ENCODE results near the gene RPL27A. TPM values are rescaled to one million over a fixed set of nuclear protein-coding genes. Genes with fewer than 3 reads are reported as not detected.

RPL27A gene
- polyA plus RNA-seq, 1 experiment: 988 TPM

- CTCF ChIA-PET: interaction anchor here (0.6 to 1.7 kb wide), 5 partner anchors 85 to 146 kb away, joined by 3 to 4 read pairs (median 3); no protein-coding TSS in a partner anchor
- Histone ChIP-seq H3K4me3 (ENCODE audit: low read depth, low read length) (peak overlapping the region; percentile 53), H3K36me3 (ENCODE audit: control insufficient read depth, insufficient read depth, low read length) (peaks cover 23% of the 10 kb centered on the region), H3K27me3 (ENCODE audit: control insufficient read depth, insufficient read depth, low read length) (no peaks in the 10 kb centered on the region)
- DNase-seq (ENCODE audit: low read depth): peak; percentile 78
- TF ChIP-seq, protein P1, sequence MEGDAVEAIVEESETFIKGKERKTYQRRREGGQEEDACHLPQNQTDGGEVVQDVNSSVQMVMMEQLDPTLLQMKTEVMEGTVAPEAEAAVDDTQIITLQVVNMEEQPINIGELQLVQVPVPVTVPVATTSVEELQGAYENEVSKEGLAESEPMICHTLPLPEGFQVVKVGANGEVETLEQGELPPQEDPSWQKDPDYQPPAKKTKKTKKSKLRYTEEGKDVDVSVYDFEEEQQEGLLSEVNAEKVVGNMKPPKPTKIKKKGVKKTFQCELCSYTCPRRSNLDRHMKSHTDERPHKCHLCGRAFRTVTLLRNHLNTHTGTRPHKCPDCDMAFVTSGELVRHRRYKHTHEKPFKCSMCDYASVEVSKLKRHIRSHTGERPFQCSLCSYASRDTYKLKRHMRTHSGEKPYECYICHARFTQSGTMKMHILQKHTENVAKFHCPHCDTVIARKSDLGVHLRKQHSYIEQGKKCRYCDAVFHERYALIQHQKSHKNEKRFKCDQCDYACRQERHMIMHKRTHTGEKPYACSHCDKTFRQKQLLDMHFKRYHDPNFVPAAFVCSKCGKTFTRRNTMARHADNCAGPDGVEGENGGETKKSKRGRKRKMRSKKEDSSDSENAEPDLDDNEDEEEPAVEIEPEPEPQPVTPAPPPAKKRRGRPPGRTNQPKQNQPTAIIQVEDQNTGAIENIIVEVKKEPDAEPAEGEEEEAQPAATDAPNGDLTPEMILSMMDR (IDR thresholded peaks at IDR 0.05; ENCODE audit: insufficient read depth, low read depth, low read length): 0 out of 2 replicates have a peak, but pooled peaks have one; percentile 11
- POLR2A ChIA-PET: interaction anchor here (0.6 to 1.5 kb wide), 4 partner anchors 11 to 144 kb away, joined by 3 to 5 read pairs (median 4); no protein-coding TSS in a partner anchor
Measured at GRCh38 chr11:8688414-8689362, 6.1 kb downstream of the RPL27A start.

GRCh38 chr11:8689726-8690255, 7.2 kb downstream of the RPL27A start:
- CTCF ChIA-PET: interaction anchor here (1.1 to 1.7 kb wide), 2 partner anchors 118 to 145 kb away, joined by 3 read pairs; no protein-coding TSS in a partner anchor
- TF ChIP-seq, protein P1 (IDR thresholded peaks at IDR 0.05; ENCODE audit: insufficient read depth, low read depth, low read length): no peak
- H3K27me3 ChIP-seq (ENCODE audit: control insufficient read depth, insufficient read depth, low read length): no peaks in the 10 kb centered on the region
- POLR2A ChIA-PET: interaction anchor here (0.6 kb wide), 1 partner anchor 98 kb away, joined by 3 read pairs; no protein-coding TSS in a partner anchor
- no peak for DNase-seq (ENCODE audit: low read depth)
- H3K36me3 ChIP-seq (ENCODE audit: control insufficient read depth, insufficient read depth, low read length): peaks cover 26% of the 10 kb centered on the region
- no peak overlapping the region for H3K4me3 ChIP-seq (ENCODE audit: low read depth, low read length)

DNA sequence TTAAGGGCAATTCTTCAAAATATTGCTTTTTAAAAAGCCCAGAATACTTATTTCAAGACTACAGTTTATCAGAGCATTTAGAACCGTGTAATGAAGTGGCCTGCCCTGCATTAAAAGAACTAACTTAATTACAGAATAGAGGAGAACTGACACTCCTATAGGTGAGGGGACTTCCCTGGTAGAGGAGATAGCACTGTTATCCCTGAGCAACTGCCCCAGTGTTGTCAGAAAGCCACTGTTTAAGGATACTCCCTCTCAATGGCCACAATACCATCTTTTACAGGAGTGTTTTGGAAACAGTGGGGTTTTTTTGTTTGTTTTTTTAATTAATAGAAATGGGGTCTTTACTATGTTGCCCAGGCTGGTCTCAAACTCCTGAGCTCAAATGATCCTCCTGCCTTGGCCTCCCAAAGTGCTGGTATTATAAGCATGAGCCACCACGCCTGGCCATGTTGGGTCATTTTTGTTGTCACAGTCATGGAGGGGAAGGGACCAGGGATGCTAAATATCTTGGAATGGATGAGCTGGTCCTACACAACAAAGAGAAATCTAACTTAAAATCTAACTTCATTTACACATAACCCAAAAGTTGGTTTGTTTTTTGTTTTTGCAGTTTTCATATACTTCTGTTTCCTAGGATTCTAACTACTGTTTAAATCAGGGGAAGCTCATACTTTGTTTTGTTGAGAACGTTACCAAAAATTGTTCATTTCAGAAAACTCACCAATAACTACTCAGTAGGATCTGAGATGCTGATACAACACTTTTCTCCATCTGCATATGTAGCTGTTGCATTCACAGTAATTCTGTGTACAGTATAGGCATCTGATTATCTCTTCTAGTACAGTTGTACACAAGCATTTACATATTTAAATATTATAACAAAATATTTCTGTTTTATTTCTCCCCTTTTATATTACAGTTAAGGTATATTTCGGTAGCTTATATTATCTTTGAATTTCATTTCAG, 8.1 kb downstream of the RPL27A start:
- ChIA-PET POLR2A (no interaction called here), CTCF (interaction anchor here (0.9 kb wide), 1 partner anchor 9 kb away, joined by 3 read pairs; no protein-coding TSS in a partner anchor)
- H3K36me3 ChIP-seq (ENCODE audit: control insufficient read depth, insufficient read depth, low read length): peaks cover 24% of the 10 kb centered on the region
- H3K4me3 ChIP-seq (ENCODE audit: low read depth, low read length): no peak overlapping the region
- no peak for DNase-seq (ENCODE audit: low read depth)
- no peaks in the 10 kb centered on the region for H3K27me3 ChIP-seq (ENCODE audit: control insufficient read depth, insufficient read depth, low read length)
- TF ChIP-seq, protein P1 (IDR thresholded peaks at IDR 0.05; ENCODE audit: insufficient read depth, low read depth, low read length): no peak

- TF ChIP-seq, protein P1 (IDR thresholded peaks at IDR 0.05; ENCODE audit: insufficient read depth, low read depth, low read length): no peak
- no peak for DNase-seq (ENCODE audit: low read depth)
- Histone ChIP-seq H3K27me3 (ENCODE audit: control insufficient read depth, insufficient read depth, low read length) (no peaks in the 10 kb centered on the region), H3K36me3 (ENCODE audit: control insufficient read depth, insufficient read depth, low read length) (peaks cover 29% of the 10 kb centered on the region), H3K4me3 (ENCODE audit: low read depth, low read length) (no peak overlapping the region)
- ChIA-PET POLR2A (no interaction called here), CTCF (no interaction called here)
Measured at GRCh38 chr11:8691601-8692000, 9.0 kb downstream of the RPL27A start.
